Measurements from ENCODE around the gene SASS6. TPM values are rescaled to one million over a fixed set of nuclear protein-coding genes. Genes with fewer than 3 reads are reported as not detected.

SASS6 gene
- total RNA-seq, 1 experiment from 2014 or later, result 16.8 TPM

GRCh38 chr1:100147875-100148274 is 15.1 kb upstream of the SASS6 start:
- intact Hi-C loops (cut with micrococcal nuclease; ENCODE audit: unreplicated experiment), result no loop called here
- CTCF ChIA-PET, result no interaction called here

GRCh38 chr1:100146958-100147357 is 14.2 kb upstream of the SASS6 start:
- no peak overlapping the region for H3K4me3 ChIP-seq (ENCODE audit: low read depth, low read length, poor library complexity, severe bottlenecking)
- no peaks in the 10 kb centered on the region for H3K4me1 ChIP-seq (ENCODE audit: insufficient read depth, low read length, poor library complexity, severe bottlenecking)
- no peak for DNase-seq (ENCODE audit: low spot score)
- BruUV-seq (replicated peaks), result no TSS peak
- ChIA-PET CTCF (no interaction called here), POLR2A (ENCODE audit: low non-redundant PET) (no interaction called here)
- no peak overlapping the region for H3K27ac ChIP-seq (ENCODE audit: low read depth, low read length, poor library complexity, severe bottlenecking)
- H3K36me3 ChIP-seq (ENCODE audit: insufficient read depth, low read length, poor library complexity, severe bottlenecking), result peaks cover 52% of the 10 kb centered on the region
- intact Hi-C loops (cut with micrococcal nuclease; ENCODE audit: unreplicated experiment), result no loop called here
- no peaks in the 10 kb centered on the region for H3K27me3 ChIP-seq (replicated peaks; ENCODE audit: insufficient read depth, low read depth, low read length, poor library complexity)
- no peaks in the 10 kb centered on the region for H3K9me3 ChIP-seq (ENCODE audit: low read depth, low read length, poor library complexity, severe bottlenecking)
- no peak for TF ChIP-seq CTCF (conservative IDR thresholded peaks at IDR 0.05; ENCODE audit: low read depth, low read length)
- no peak for TF ChIP-seq EZH2 (IDR thresholded peaks at IDR 0.05; ENCODE audit: borderline replicate concordance, low read depth, low read length, poor library complexity, severe bottlenecking)

More at GRCh38 chr1:100147875-100148274, 15.1 kb upstream of the SASS6 start:
- TF ChIP-seq CTCF (conservative IDR thresholded peaks at IDR 0.05; ENCODE audit: low read depth, low read length) (no peak), EZH2 (IDR thresholded peaks at IDR 0.05; ENCODE audit: borderline replicate concordance, low read depth, low read length, poor library complexity, severe bottlenecking) (no peak)
- no peak overlapping the region for H3K4me3 ChIP-seq (ENCODE audit: low read depth, low read length, poor library complexity, severe bottlenecking)
- no TSS peak for BruUV-seq (replicated peaks)
- H3K27me3 ChIP-seq (replicated peaks; ENCODE audit: insufficient read depth, low read depth, low read length, poor library complexity), result no peaks in the 10 kb centered on the region
- H3K4me1 ChIP-seq (ENCODE audit: insufficient read depth, low read length, poor library complexity, severe bottlenecking), result no peaks in the 10 kb centered on the region
- H3K27ac ChIP-seq (ENCODE audit: low read depth, low read length, poor library complexity, severe bottlenecking), result no peak overlapping the region
- DNase-seq (ENCODE audit: low spot score), result no peak
- POLR2A ChIA-PET (ENCODE audit: low non-redundant PET), result no interaction called here
- H3K9me3 ChIP-seq (ENCODE audit: low read depth, low read length, poor library complexity, severe bottlenecking), result no peaks in the 10 kb centered on the region
- peaks cover 52% of the 10 kb centered on the region for H3K36me3 ChIP-seq (ENCODE audit: insufficient read depth, low read length, poor library complexity, severe bottlenecking)

GRCh38 chr1:100145116-100145515 is 12.4 kb upstream of the SASS6 start:
- DNase-seq (ENCODE audit: low spot score), result no peak
- H3K4me1 ChIP-seq (ENCODE audit: insufficient read depth, low read length, poor library complexity, severe bottlenecking), result no peaks in the 10 kb centered on the region
- no peaks in the 10 kb centered on the region for H3K9me3 ChIP-seq (ENCODE audit: low read depth, low read length, poor library complexity, severe bottlenecking)
- ChIA-PET CTCF (no interaction called here), POLR2A (ENCODE audit: low non-redundant PET) (no interaction called here)
- no TSS peak for BruUV-seq (replicated peaks)
- no peaks in the 10 kb centered on the region for H3K27me3 ChIP-seq (replicated peaks; ENCODE audit: insufficient read depth, low read depth, low read length, poor library complexity)
- no peak overlapping the region for H3K27ac ChIP-seq (ENCODE audit: low read depth, low read length, poor library complexity, severe bottlenecking)
- no peak overlapping the region for H3K4me3 ChIP-seq (ENCODE audit: low read depth, low read length, poor library complexity, severe bottlenecking)
- intact Hi-C loops (cut with micrococcal nuclease; ENCODE audit: unreplicated experiment), result no loop called here
- peaks cover 68% of the 10 kb centered on the region for H3K36me3 ChIP-seq (ENCODE audit: insufficient read depth, low read length, poor library complexity, severe bottlenecking)
- TF ChIP-seq EZH2 (IDR thresholded peaks at IDR 0.05; ENCODE audit: borderline replicate concordance, low read depth, low read length, poor library complexity, severe bottlenecking), result no peak
- no peak for TF ChIP-seq CTCF (conservative IDR thresholded peaks at IDR 0.05; ENCODE audit: low read depth, low read length)
